PC-9 (cell line): ENCODE data around the gene NAT10. TPM values are rescaled to one million over a fixed set of nuclear protein-coding genes. Genes with fewer than 3 reads are reported as not detected.
A peak's percentile ranks its signal among the peaks of the same experiment; 100 is the strongest.

Experiments used
- BruUV-seq: library from RNA; stranded (reverse); fragments of 400-500 nt; replicated peaks from 2 replicates; lab custom pipeline; 2021; lab: Mats Ljungman, UMichigan
- CTCF ChIA-PET: fragments of 300-600 bp; sonication (Branson Sonifier 250); formaldehyde crosslinking; loops from one replicate; lab custom pipeline; 2022; ENCODE audit warnings: antibody characterized with exemption; lab: Charles Lee
- POLR2A ChIA-PET: fragments of 300-600 bp; sonication (Branson Sonifier 250); formaldehyde crosslinking; loops from one replicate; lab custom pipeline; 2022; ENCODE audit warnings: antibody characterized with exemption; ENCODE audit not compliant: unreplicated experiment; lab: Charles Lee
- DNase-seq, 2 experiments: peaks; one replicate each; pipeline versions ENCODE4 v3.0.0 to v3.0.0-alpha.2; 2015 to 2022; ENCODE audit warnings: mixed read lengths in 1 of 2
- H2AFZ ChIP-seq: fragments of 200-600 bp; sonication (generic); 2 replicates; pipeline ENCODE4 v1.8.1; 2017; ENCODE audit warnings: antibody characterized with exemption
- H3F3A ChIP-seq: fragments of 200-600 bp; sonication (generic); 2 replicates; pipeline ENCODE4 v1.8.1; 2017; ENCODE audit warnings: antibody characterized with exemption, mild to moderate bottlenecking, low read depth; ENCODE audit not compliant: insufficient read depth
- H3K27ac ChIP-seq: fragments of 200-600 bp; sonication (generic); 2 replicates; pipeline ENCODE4 v1.6.1; 2016; ENCODE audit warnings: mixed run types
- H3K27me3 ChIP-seq: fragments of 200-600 bp; sonication (generic); 2 replicates; pipeline ENCODE4 v1.6.1; 2016; ENCODE audit warnings: low read depth, mixed run types; ENCODE audit not compliant: insufficient read depth
- H3K36me3 ChIP-seq: fragments of 200-600 bp; sonication (generic); 2 replicates; pipeline ENCODE4 v1.6.1; 2016; ENCODE audit warnings: low read depth, mixed run types
- H3K4me1 ChIP-seq: fragments of 200-600 bp; sonication (generic); replicated peaks from 2 replicates; pipeline ENCODE4 v1.6.1; 2016; ENCODE audit warnings: mixed run types; ENCODE audit not compliant: insufficient read depth
- H3K4me2 ChIP-seq: fragments of 200-600 bp; sonication (generic); 2 replicates; pipeline ENCODE4 v1.6.1; 2017; ENCODE audit warnings: mixed run types
- H3K4me3 ChIP-seq: fragments of 200-600 bp; sonication (generic); 2 replicates; pipeline ENCODE4 v1.6.1; 2016; ENCODE audit warnings: mixed run types
- H3K79me2 ChIP-seq: fragments of 200-600 bp; sonication (generic); 2 replicates; pipeline ENCODE4 v1.6.1; 2017; ENCODE audit warnings: low read depth, mixed run types
- H3K9me2 ChIP-seq: fragments of 200-600 bp; sonication (generic); 2 replicates; pipeline ENCODE4 v1.8.1; 2017; ENCODE audit warnings: mild to moderate bottlenecking; ENCODE audit not compliant: insufficient read depth
- H3K9me3 ChIP-seq: fragments of 200-600 bp; sonication (generic); 2 replicates; pipeline ENCODE4 v1.8.1; 2016; ENCODE audit warnings: low read depth; ENCODE audit not compliant: insufficient read depth
- H4K20me1 ChIP-seq: fragments of 200-600 bp; sonication (generic); 2 replicates; pipeline ENCODE4 v1.8.1; 2017; ENCODE audit not compliant: insufficient read depth
- EZH2 ChIP-seq: fragments of 200-600 bp; sonication (generic); IDR thresholded peaks from 2 replicates; pipeline ENCODE4 v1.8.0; 2017; ENCODE audit warnings: antibody characterized with exemption, low read depth
- intact Hi-C: fragments of 100-400 bp; cut with micrococcal nuclease; formaldehyde crosslinking; loops from one replicate; pipeline ENCODE4 v1.10.0; 2022; ENCODE audit not compliant: unreplicated experiment
- total RNA-seq: library from RNA; stranded (reverse); gene quantifications from 2 replicates; pipeline ENCODE4 v1.2.3, GENCODE V29; 2021
- TF ChIP-seq, protein P1 (sequence below): fragments of 200-600 bp; sonication (generic); conservative IDR thresholded peaks from 2 replicates; pipeline ENCODE4 v1.6.1; 2017; ENCODE audit warnings: mixed run types, antibody characterized with exemption, mild to moderate bottlenecking, moderate library complexity

NAT10 gene
- total RNA-seq, 1 experiment from 2014 or later: 62.3 TPM

DNA sequence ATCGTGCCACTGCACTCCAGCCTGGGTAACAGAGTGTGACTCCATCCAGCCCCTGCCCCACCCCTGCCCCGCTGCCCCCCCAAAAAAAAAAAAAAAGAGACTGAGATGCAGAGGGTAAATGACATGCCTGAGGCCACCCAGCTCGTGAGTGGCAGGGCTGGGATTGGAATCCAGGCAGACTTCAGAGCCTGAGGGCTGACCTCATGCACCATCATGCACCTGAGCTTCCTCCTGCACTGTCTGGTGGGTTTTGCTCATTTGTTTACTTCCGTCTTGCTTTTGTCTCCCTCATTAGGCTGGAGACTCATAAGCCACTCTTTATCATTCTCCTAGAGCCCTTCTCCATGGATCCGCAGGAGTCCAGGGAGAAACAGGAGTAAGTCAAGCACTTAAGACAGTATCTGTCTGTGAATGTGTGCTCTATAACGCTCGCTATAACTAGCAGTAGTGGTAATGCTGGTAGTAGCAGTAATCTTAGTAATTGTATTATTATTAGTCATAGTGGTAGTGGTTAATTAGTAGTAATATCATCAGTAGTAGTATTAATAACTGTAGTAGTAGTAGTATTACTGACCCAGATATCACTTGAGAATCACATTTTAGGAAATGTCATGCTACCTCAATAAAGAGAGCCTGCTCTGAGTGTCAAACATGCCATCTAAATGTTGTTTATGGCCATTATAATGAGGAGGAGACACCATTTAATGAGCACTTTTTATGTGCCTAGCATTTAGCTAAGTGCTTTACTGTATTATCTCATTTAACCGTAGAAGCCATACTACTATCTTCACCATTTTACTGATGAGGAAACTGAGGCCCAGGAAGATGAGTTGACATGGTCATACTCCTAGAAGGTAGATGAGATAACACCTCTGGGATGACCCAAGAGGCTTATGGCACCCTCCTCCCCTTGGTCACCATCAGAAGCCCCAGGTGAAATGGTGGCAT lies 85.0 kb downstream of the NAT10 start:
- H3K27me3 ChIP-seq: no peaks in the 10 kb centered on the region
- H3K27ac ChIP-seq: no peak overlapping the region
- peaks cover 16% of the 10 kb centered on the region for H4K20me1 ChIP-seq
- no TSS peak for BruUV-seq
- no peak for DNase-seq
- no peak overlapping the region for H2AFZ ChIP-seq
- H3K9me2 ChIP-seq: no peaks in the 10 kb centered on the region
- TF ChIP-seq EZH2: no peak
- TF ChIP-seq, protein P1, sequence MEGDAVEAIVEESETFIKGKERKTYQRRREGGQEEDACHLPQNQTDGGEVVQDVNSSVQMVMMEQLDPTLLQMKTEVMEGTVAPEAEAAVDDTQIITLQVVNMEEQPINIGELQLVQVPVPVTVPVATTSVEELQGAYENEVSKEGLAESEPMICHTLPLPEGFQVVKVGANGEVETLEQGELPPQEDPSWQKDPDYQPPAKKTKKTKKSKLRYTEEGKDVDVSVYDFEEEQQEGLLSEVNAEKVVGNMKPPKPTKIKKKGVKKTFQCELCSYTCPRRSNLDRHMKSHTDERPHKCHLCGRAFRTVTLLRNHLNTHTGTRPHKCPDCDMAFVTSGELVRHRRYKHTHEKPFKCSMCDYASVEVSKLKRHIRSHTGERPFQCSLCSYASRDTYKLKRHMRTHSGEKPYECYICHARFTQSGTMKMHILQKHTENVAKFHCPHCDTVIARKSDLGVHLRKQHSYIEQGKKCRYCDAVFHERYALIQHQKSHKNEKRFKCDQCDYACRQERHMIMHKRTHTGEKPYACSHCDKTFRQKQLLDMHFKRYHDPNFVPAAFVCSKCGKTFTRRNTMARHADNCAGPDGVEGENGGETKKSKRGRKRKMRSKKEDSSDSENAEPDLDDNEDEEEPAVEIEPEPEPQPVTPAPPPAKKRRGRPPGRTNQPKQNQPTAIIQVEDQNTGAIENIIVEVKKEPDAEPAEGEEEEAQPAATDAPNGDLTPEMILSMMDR: no peak
- H3K9me3 ChIP-seq: no peaks in the 10 kb centered on the region
- H3K4me1 ChIP-seq: peaks cover 31% of the 10 kb centered on the region
- H3K4me3 ChIP-seq: no peak overlapping the region
- ChIA-PET POLR2A (interaction anchor here (0.6 kb wide), 1 partner anchor 84 kb away, joined by 5 read pairs; no protein-coding TSS in a partner anchor), CTCF (interaction anchor here (0.7 kb wide), 1 partner anchor 43 kb away, joined by 5 read pairs; no protein-coding TSS in a partner anchor)
- intact Hi-C loops: no loop called here
- H3F3A ChIP-seq: peaks cover 35% of the 10 kb centered on the region; the same call in 1 of the 2 replicates
- H3K4me2 ChIP-seq: no peak overlapping the region
- H3K36me3 ChIP-seq: no peaks in the 10 kb centered on the region
- H3K79me2 ChIP-seq: peaks cover 34% of the 10 kb centered on the region

DNA sequence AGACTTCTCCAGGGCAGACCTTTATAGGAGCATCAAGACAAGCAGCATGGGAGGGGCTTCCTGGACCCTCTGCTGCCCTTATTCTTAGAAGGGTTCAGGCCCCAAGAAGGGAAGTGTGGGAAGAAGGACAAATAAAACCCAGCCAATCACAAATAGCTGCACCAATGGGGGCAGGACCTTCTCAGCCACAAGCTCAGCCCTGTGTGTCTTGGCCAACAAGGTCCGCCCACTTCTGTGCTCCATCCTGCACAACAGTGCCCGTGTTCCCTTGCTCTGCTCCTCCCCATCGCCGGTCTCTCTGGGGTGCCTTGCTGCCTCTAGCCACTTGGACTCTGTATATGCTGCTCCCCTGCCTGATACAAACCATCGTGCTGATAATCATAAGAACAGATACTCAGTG lies 86.1 kb downstream of the NAT10 start:
- H3K4me1 ChIP-seq: peaks cover 37% of the 10 kb centered on the region
- H3K4me2 ChIP-seq: no peak overlapping the region
- TF ChIP-seq EZH2: no peak
- TF ChIP-seq, protein P1: no peak
- H3K27ac ChIP-seq: no peak overlapping the region
- no TSS peak for BruUV-seq
- H3K4me3 ChIP-seq: no peak overlapping the region
- no peaks in the 10 kb centered on the region for H3K27me3 ChIP-seq
- H3K9me2 ChIP-seq: no peaks in the 10 kb centered on the region
- peaks cover 34% of the 10 kb centered on the region for H3K79me2 ChIP-seq
- POLR2A ChIA-PET: no interaction called here
- no peaks in the 10 kb centered on the region for H3K9me3 ChIP-seq
- intact Hi-C loops: no loop called here
- H2AFZ ChIP-seq: no peak overlapping the region
- peaks cover 12% of the 10 kb centered on the region for H4K20me1 ChIP-seq
- no peaks in the 10 kb centered on the region for H3K36me3 ChIP-seq
- no peak for DNase-seq
- CTCF ChIA-PET: no interaction called here
- H3F3A ChIP-seq: peaks cover 41% of the 10 kb centered on the region; the same call in 1 of the 2 replicates

DNA sequence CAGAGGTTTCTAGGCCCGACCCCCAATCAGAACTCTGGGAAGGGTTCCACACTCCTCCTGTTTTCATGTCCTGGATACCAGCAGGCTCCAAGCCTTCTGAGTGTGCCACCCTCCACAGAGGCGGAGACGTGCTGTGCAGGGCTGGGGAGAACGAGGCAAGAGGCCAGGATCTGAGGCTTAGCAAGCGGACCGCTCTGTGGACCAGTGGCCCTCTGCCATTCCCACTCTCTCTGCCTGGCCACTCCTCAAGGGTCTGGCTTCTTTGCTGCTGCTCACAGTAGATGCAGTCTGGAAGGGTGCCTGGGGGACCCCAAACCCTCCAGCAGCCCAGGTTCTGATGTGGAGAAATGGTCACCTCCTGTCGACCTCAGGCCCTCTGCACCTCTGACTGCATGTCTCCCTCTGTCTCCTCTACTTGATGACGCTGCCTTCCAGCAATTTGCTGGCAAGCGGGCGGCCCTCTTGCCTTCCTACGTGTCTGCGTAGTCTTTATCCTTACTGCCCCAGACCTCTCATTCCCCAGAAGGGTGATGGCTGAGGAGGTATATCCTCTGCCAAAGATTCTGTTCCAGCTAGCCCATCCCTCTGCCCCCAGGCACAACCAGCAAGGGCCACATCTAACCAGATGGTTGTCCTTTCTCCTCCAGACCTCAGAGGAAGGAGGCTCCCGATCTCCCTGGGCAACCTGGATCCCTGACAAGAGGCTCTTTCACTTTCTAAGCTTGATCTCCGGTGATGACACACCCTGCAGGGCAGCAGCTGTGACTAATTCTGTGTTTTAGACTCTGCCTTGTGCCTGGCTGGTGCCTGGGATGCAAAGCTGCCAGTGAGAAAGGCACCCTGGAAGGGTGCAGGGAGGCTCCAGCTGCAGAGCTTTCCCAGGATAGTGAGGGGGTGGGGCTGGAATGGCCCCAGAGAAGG lies 87.3 kb downstream of the NAT10 start:
- peak overlapping the region; percentile 25; the same call in 1 of the 2 replicates for H3K27ac ChIP-seq
- no TSS peak for BruUV-seq
- intact Hi-C loops: loop anchor here (1.0 kb wide), 5 partner anchors 51 to 166 kb away; partner anchors contain the start of gene ABTB2

More for the DNA sequence above, 87.3 kb downstream of the NAT10 start:
- no peaks in the 10 kb centered on the region for H3K36me3 ChIP-seq
- ChIA-PET POLR2A (interaction anchor here (0.5 to 0.6 kb wide), 5 partner anchors 9 to 313 kb away, joined by 3 to 16 read pairs (median 4); no protein-coding TSS in a partner anchor), CTCF (interaction anchor here (2.5 kb wide), 1 partner anchor 18 kb away, joined by 8 read pairs; no protein-coding TSS in a partner anchor)
- H3K9me3 ChIP-seq: no peaks in the 10 kb centered on the region
- no peak overlapping the region for H3K4me3 ChIP-seq
- H2AFZ ChIP-seq: no peak overlapping the region
- no peak for TF ChIP-seq EZH2
- TF ChIP-seq, protein P1: no peak
- H4K20me1 ChIP-seq: peaks cover 12% of the 10 kb centered on the region
- H3K4me2 ChIP-seq: peak overlapping the region; percentile 37
- no peaks in the 10 kb centered on the region for H3K27me3 ChIP-seq
- DNase-seq: peak; percentile 83 to 85
- H3K79me2 ChIP-seq: peaks cover 36% of the 10 kb centered on the region
- peaks cover 37% of the 10 kb centered on the region for H3K4me1 ChIP-seq
- peaks cover 41% of the 10 kb centered on the region; the same call in 1 of the 2 replicates for H3F3A ChIP-seq
- H3K9me2 ChIP-seq: no peaks in the 10 kb centered on the region
